Endometrial microvascular endothelial cells (primary cell): Measurements from ENCODE around the gene SIGLEC9. TPM values are rescaled to one million over a fixed set of nuclear protein-coding genes. Genes with fewer than 3 reads are reported as not detected.
"Not testable (repeated sequence)": the region's sequence is repeated elsewhere in the genome, so short reads cannot be mapped to it uniquely, and the experiment has no call there.

Experiments used
- in situ Hi-C: cut with HindIII; loops from 2 replicates; pipeline ENCODE4 v1.10.0; 2017; ENCODE audit warnings: low sequenced_read_pairs, low pct_unique_long_range_greater_than_20kb; ENCODE audit errors: inconsistent ontology term
- total RNA-seq: library from RNA; depleted of rRNA; stranded (reverse); fragments of >200 nt; gene quantifications from one replicate; pipeline ENCODE4 v1.2.3, GENCODE V29; 2015; ENCODE audit errors: inconsistent ontology term

The SIGLEC9 gene
- total RNA-seq, 1 donor from 2014 or later: not detected

- in situ Hi-C loops: no loop called here
Measured at GRCh38 chr19:51164215-51164614, 39.5 kb downstream of the SIGLEC9 start.

- in situ Hi-C loops: no loop called here
Measured at GRCh38 chr19:51166846-51167490, 42.3 kb downstream of the SIGLEC9 start.

GRCh38 chr19:51168564-51169282, 44.0 kb downstream of the SIGLEC9 start:
- in situ Hi-C loops: no loop called here

GRCh38 chr19:51169283-51169918, 44.7 kb downstream of the SIGLEC9 start:
- in situ Hi-C loops: not testable (repeated sequence)

GRCh38 chr19:51172223-51172622, 47.5 kb downstream of the SIGLEC9 start:
- in situ Hi-C loops: no loop called here

- in situ Hi-C loops: no loop called here
Measured at GRCh38 chr19:51173681-51174080, 49.0 kb downstream of the SIGLEC9 start.

GRCh38 chr19:51179256-51179655, 54.5 kb downstream of the SIGLEC9 start:
- in situ Hi-C loops: no loop called here

Other genes with a start within 250 kb of the SIGLEC9 start
- gene KLK4, start 213.5 kb upstream of the SIGLEC9 start, total RNA-seq: not detected
- gene KLK5, start 171.9 kb upstream of the SIGLEC9 start, total RNA-seq: not detected
- not detected for gene KLK6, start 155.3 kb upstream of the SIGLEC9 start, total RNA-seq
- not detected for gene KLK7, start 141.0 kb upstream of the SIGLEC9 start, total RNA-seq
- not detected for gene KLK8, start 123.3 kb upstream of the SIGLEC9 start, total RNA-seq
- gene KLK10, start 105.2 kb upstream of the SIGLEC9 start, total RNA-seq: not detected
- gene KLK11, start 98.3 kb upstream of the SIGLEC9 start, total RNA-seq: not detected
- gene KLK12, start 89.9 kb upstream of the SIGLEC9 start, total RNA-seq: not detected
- not detected for gene KLK13, start 59.8 kb upstream of the SIGLEC9 start, total RNA-seq
- not detected for gene KLK14, start 42.0 kb upstream of the SIGLEC9 start, total RNA-seq
- 21.6 TPM for gene CTU1, start 16.5 kb upstream of the SIGLEC9 start, total RNA-seq
- not detected for gene SIGLEC7, start 17.4 kb downstream of the SIGLEC9 start, total RNA-seq
- gene CD33, start 100.2 kb downstream of the SIGLEC9 start, total RNA-seq: not detected
- gene SIGLECL1, start 126.2 kb downstream of the SIGLEC9 start, total RNA-seq: not detected
- gene IGLON5, start 186.7 kb downstream of the SIGLEC9 start, total RNA-seq: not detected
- not detected for gene VSIG10L, start 217.2 kb downstream of the SIGLEC9 start, total RNA-seq
- 87.7 TPM for gene ETFB, start 241.5 kb downstream of the SIGLEC9 start, total RNA-seq
- gene CLDND2, start 244.1 kb downstream of the SIGLEC9 start, total RNA-seq: not detected
- not detected for gene NKG7, start 247.7 kb downstream of the SIGLEC9 start, total RNA-seq